ENCODE data around the gene NKIRAS2.

NKIRAS2 gene

GRCh38 chr17:41985919-41986318, 34.0 kb upstream of the NKIRAS2 start:
- Histone ChIP-seq H3K4me1 (ENCODE audit: insufficient read depth, low read length) (no peaks in the 10 kb centered on the region), H3K36me3 (ENCODE audit: insufficient read depth, low read length) (peaks cover 63% of the 10 kb centered on the region), H3K9me3 (ENCODE audit: control insufficient read depth, insufficient read depth, low read length) (no peaks in the 10 kb centered on the region), H3K9ac (ENCODE audit: low read depth, low read length) (no peak overlapping the region)

- no peaks in the 10 kb centered on the region for H3K9me3 ChIP-seq (ENCODE audit: control insufficient read depth, insufficient read depth, low read length)
- peaks cover 61% of the 10 kb centered on the region for H3K36me3 ChIP-seq (ENCODE audit: insufficient read depth, low read length)
- no peak overlapping the region for H3K9ac ChIP-seq (ENCODE audit: low read depth, low read length)
- no peaks in the 10 kb centered on the region for H3K4me1 ChIP-seq (ENCODE audit: insufficient read depth, low read length)
Measured at GRCh38 chr17:41986634-41987033, 33.3 kb upstream of the NKIRAS2 start.

- H3K9me3 ChIP-seq (ENCODE audit: control insufficient read depth, insufficient read depth, low read length), result no peaks in the 10 kb centered on the region
- no peaks in the 10 kb centered on the region for H3K4me1 ChIP-seq (ENCODE audit: insufficient read depth, low read length)
- no peak overlapping the region for H3K9ac ChIP-seq (ENCODE audit: low read depth, low read length)
- H3K36me3 ChIP-seq (ENCODE audit: insufficient read depth, low read length), result peaks cover 57% of the 10 kb centered on the region
Measured at GRCh38 chr17:41987642-41988041, 32.2 kb upstream of the NKIRAS2 start.

GRCh38 chr17:41988418-41988817, 31.5 kb upstream of the NKIRAS2 start:
- H3K9ac ChIP-seq (ENCODE audit: low read depth, low read length), result no peak overlapping the region
- H3K4me1 ChIP-seq (ENCODE audit: insufficient read depth, low read length), result no peaks in the 10 kb centered on the region
- H3K9me3 ChIP-seq (ENCODE audit: control insufficient read depth, insufficient read depth, low read length), result no peaks in the 10 kb centered on the region
- peaks cover 53% of the 10 kb centered on the region for H3K36me3 ChIP-seq (ENCODE audit: insufficient read depth, low read length)

- no peak overlapping the region for H3K9ac ChIP-seq (ENCODE audit: low read depth, low read length)
- peaks cover 45% of the 10 kb centered on the region for H3K36me3 ChIP-seq (ENCODE audit: insufficient read depth, low read length)
- no peaks in the 10 kb centered on the region for H3K4me1 ChIP-seq (ENCODE audit: insufficient read depth, low read length)
- no peaks in the 10 kb centered on the region for H3K9me3 ChIP-seq (ENCODE audit: control insufficient read depth, insufficient read depth, low read length)
Measured at GRCh38 chr17:41989702-41990419, 30.0 kb upstream of the NKIRAS2 start.

- Histone ChIP-seq H3K9ac (ENCODE audit: low read depth, low read length) (no peak overlapping the region), H3K36me3 (ENCODE audit: insufficient read depth, low read length) (peaks cover 54% of the 10 kb centered on the region), H3K9me3 (ENCODE audit: control insufficient read depth, insufficient read depth, low read length) (no peaks in the 10 kb centered on the region), H3K4me1 (ENCODE audit: insufficient read depth, low read length) (no peaks in the 10 kb centered on the region)
Measured at GRCh38 chr17:41992576-41992975, 27.3 kb upstream of the NKIRAS2 start.

GRCh38 chr17:41996855-41997164, 23.1 kb upstream of the NKIRAS2 start:
- no peaks in the 10 kb centered on the region for H3K9me3 ChIP-seq (ENCODE audit: control insufficient read depth, insufficient read depth, low read length)
- no peak overlapping the region for H3K9ac ChIP-seq (ENCODE audit: low read depth, low read length)
- no peaks in the 10 kb centered on the region for H3K4me1 ChIP-seq (ENCODE audit: insufficient read depth, low read length)
- peaks cover 41% of the 10 kb centered on the region for H3K36me3 ChIP-seq (ENCODE audit: insufficient read depth, low read length)

- Histone ChIP-seq H3K4me1 (ENCODE audit: insufficient read depth, low read length) (peaks cover 11% of the 10 kb centered on the region; the same call in 1 of the 2 replicates), H3K9me3 (ENCODE audit: control insufficient read depth, insufficient read depth, low read length) (no peaks in the 10 kb centered on the region), H3K36me3 (ENCODE audit: insufficient read depth, low read length) (peaks cover 46% of the 10 kb centered on the region), H3K9ac (ENCODE audit: low read depth, low read length) (no peak overlapping the region)
Measured at GRCh38 chr17:41998497-41998896, 21.4 kb upstream of the NKIRAS2 start.

- Histone ChIP-seq H3K36me3 (ENCODE audit: insufficient read depth, low read length) (peaks cover 43% of the 10 kb centered on the region), H3K4me1 (ENCODE audit: insufficient read depth, low read length) (peaks cover 18% of the 10 kb centered on the region; the same call in 1 of the 2 replicates), H3K9me3 (ENCODE audit: control insufficient read depth, insufficient read depth, low read length) (no peaks in the 10 kb centered on the region), H3K9ac (ENCODE audit: low read depth, low read length) (no peak overlapping the region)
Measured at GRCh38 chr17:42000413-42001133, 19.3 kb upstream of the NKIRAS2 start.

- Histone ChIP-seq H3K36me3 (ENCODE audit: insufficient read depth, low read length) (peaks cover 31% of the 10 kb centered on the region), H3K9me3 (ENCODE audit: control insufficient read depth, insufficient read depth, low read length) (no peaks in the 10 kb centered on the region), H3K4me1 (ENCODE audit: insufficient read depth, low read length) (peaks cover 18% of the 10 kb centered on the region; the same call in 1 of the 2 replicates), H3K9ac (ENCODE audit: low read depth, low read length) (no peak overlapping the region)
Measured at GRCh38 chr17:42001729-42002128, 18.2 kb upstream of the NKIRAS2 start.

- Histone ChIP-seq H3K9me3 (ENCODE audit: control insufficient read depth, insufficient read depth, low read length) (no peaks in the 10 kb centered on the region), H3K36me3 (ENCODE audit: insufficient read depth, low read length) (peaks cover 26% of the 10 kb centered on the region), H3K4me1 (ENCODE audit: insufficient read depth, low read length) (peaks cover 18% of the 10 kb centered on the region; the same call in 1 of the 2 replicates), H3K9ac (ENCODE audit: low read depth, low read length) (no peak overlapping the region)
Measured at GRCh38 chr17:42002175-42002791, 17.6 kb upstream of the NKIRAS2 start.

GRCh38 chr17:42002792-42003301, 17.0 kb upstream of the NKIRAS2 start:
- H3K9ac ChIP-seq (ENCODE audit: low read depth, low read length), result no peak overlapping the region
- H3K9me3 ChIP-seq (ENCODE audit: control insufficient read depth, insufficient read depth, low read length), result no peaks in the 10 kb centered on the region
- H3K36me3 ChIP-seq (ENCODE audit: insufficient read depth, low read length), result peaks cover 22% of the 10 kb centered on the region
- H3K4me1 ChIP-seq (ENCODE audit: insufficient read depth, low read length), result peaks cover 18% of the 10 kb centered on the region; the same call in 1 of the 2 replicates

- Histone ChIP-seq H3K36me3 (ENCODE audit: insufficient read depth, low read length) (peaks cover 16% of the 10 kb centered on the region), H3K4me1 (ENCODE audit: insufficient read depth, low read length) (peaks cover 18% of the 10 kb centered on the region; the same call in 1 of the 2 replicates), H3K9me3 (ENCODE audit: control insufficient read depth, insufficient read depth, low read length) (no peaks in the 10 kb centered on the region)
Measured at GRCh38 chr17:42005166-42005565, 14.7 kb upstream of the NKIRAS2 start.

GRCh38 chr17:42009170-42009569, 10.7 kb upstream of the NKIRAS2 start:
- peaks cover 27% of the 10 kb centered on the region for H3K4me1 ChIP-seq (ENCODE audit: insufficient read depth, low read length)
- H3K9ac ChIP-seq (ENCODE audit: low read depth, low read length), result no peak overlapping the region
- H3K9me3 ChIP-seq (ENCODE audit: control insufficient read depth, insufficient read depth, low read length), result no peaks in the 10 kb centered on the region
- H3K36me3 ChIP-seq (ENCODE audit: insufficient read depth, low read length), result no peaks in the 10 kb centered on the region

More at GRCh38 chr17:42005166-42005565, 14.7 kb upstream of the NKIRAS2 start:
- H3K9ac ChIP-seq (ENCODE audit: low read depth, low read length), result no peak overlapping the region
